Endothelial cell of umbilical vein (primary cell): ENCODE results near the gene SLC7A6. TPM values are rescaled to one million over a fixed set of nuclear protein-coding genes. Genes with fewer than 3 reads are reported as not detected.
A peak's percentile ranks its signal among the peaks of the same experiment; 100 is the strongest.

Experiments used
- BruUV-seq: library from RNA; stranded (reverse); fragments of 400-500 nt; replicated peaks from 2 replicates; lab custom pipeline; 2021; lab: Mats Ljungman, UMichigan
- CTCF ChIA-PET: fragments of 300-600, 350-600 bp; sonication (Branson Sonifier 250); formaldehyde crosslinking; loops from one replicate; lab custom pipeline; 2021; ENCODE audit warnings: antibody characterized with exemption, inconsistent platforms; lab: Charles Lee
- POLR2A ChIA-PET: fragments of 300-600, 350-600 bp; sonication (Branson Sonifier 250); formaldehyde crosslinking; loops from one replicate; lab custom pipeline; 2021; ENCODE audit warnings: antibody characterized with exemption, inconsistent platforms; lab: Charles Lee
- DNase-seq: peaks from one replicate; pipeline ENCODE4 v3.0.0-alpha.2; 2011; ENCODE audit warnings: low read depth, low spot score
- FAIRE-seq: peaks from 2 replicates; lab custom pipeline; 2011; peaks lifted over from hg19 to GRCh38; lab: Jason Lieb, UNC
- H2AFZ ChIP-seq: 2 replicates; pipeline ENCODE4 v1.6.0; 2012; ENCODE audit warnings: low read depth, low read length, control low read depth, inconsistent platforms
- H3K27ac ChIP-seq: 2 replicates; pipeline ENCODE4 v1.5.1; 2011; ENCODE audit warnings: low read depth, mild to moderate bottlenecking, control low read depth, low read length, moderate library complexity; ENCODE audit not compliant: insufficient read depth
- H3K27me3 ChIP-seq, 2 experiments: 2 replicates each; pipeline versions ENCODE4 v1.6.0 to v1.6.1; 2011; ENCODE audit warnings: low read length in 2 of 2, mixed read lengths in 1 of 2; ENCODE audit not compliant: control insufficient read depth in 2 of 2, insufficient read depth in 2 of 2
- H3K36me3 ChIP-seq, 2 experiments: 2 replicates in 1 of 2; 3 replicates in 1 of 2; pipeline ENCODE4 v1.5.1; 2011; ENCODE audit warnings: low read length in 2 of 2, mild to moderate bottlenecking in 1 of 2, moderate library complexity in 1 of 2; ENCODE audit not compliant: control insufficient read depth in 2 of 2, insufficient read depth in 2 of 2; ENCODE audit errors: extremely low read depth in 1 of 2
- H3K4me1 ChIP-seq: 3 replicates; pipeline ENCODE4 v1.5.1; 2011; ENCODE audit warnings: mild to moderate bottlenecking, low read length; ENCODE audit not compliant: control insufficient read depth, insufficient read depth; ENCODE audit errors: extremely low read depth
- H3K4me2 ChIP-seq: 2 replicates; pipeline ENCODE4 v1.6.1; 2011; ENCODE audit warnings: low read length, control low read depth, mixed read lengths; ENCODE audit not compliant: insufficient read depth
- H3K4me3 ChIP-seq, 3 experiments: fragments of 200-600 bp in 1 of 3; sonication (generic), shearing (Covaris generic) in 1 of 3; replicated peaks in 1 of 3; 2 replicates each; pipeline ENCODE4 v1.5.1; 2011 to 2016; ENCODE audit warnings: control low read depth in 3 of 3, low read length in 3 of 3, mild to moderate bottlenecking in 2 of 3, inconsistent platforms in 1 of 3, low read depth in 1 of 3, moderate library complexity in 1 of 3; ENCODE audit not compliant: insufficient read depth in 1 of 3
- H3K79me2 ChIP-seq: 2 replicates; pipeline ENCODE4 v1.6.0; 2012; ENCODE audit warnings: low read length, inconsistent platforms; ENCODE audit not compliant: control insufficient read depth, insufficient read depth
- H3K9ac ChIP-seq: replicated peaks from 2 replicates; pipeline ENCODE3; 2011; ENCODE audit warnings: low read length, control low read depth; ENCODE audit not compliant: insufficient read depth; ENCODE audit errors: extremely low read depth
- H3K9me1 ChIP-seq: replicated peaks from 3 replicates; pipeline ENCODE4 v1.6.0; 2011; ENCODE audit warnings: mild to moderate bottlenecking, low read length; ENCODE audit not compliant: control insufficient read depth, insufficient read depth; ENCODE audit errors: extremely low read depth
- H3K9me3 ChIP-seq: replicated peaks from 2 replicates; pipeline ENCODE4 v1.5.1; 2012; ENCODE audit warnings: low read length, inconsistent platforms; ENCODE audit not compliant: control insufficient read depth, insufficient read depth
- H4K20me1 ChIP-seq: replicated peaks from 2 replicates; pipeline ENCODE3; 2011; ENCODE audit warnings: mild to moderate bottlenecking, low read length; ENCODE audit not compliant: control insufficient read depth, insufficient read depth; ENCODE audit errors: extremely low read depth
- CTCF ChIP-seq, 2 donors: IDR thresholded peaks; 1 replicate in 1 of 2; 2 replicates in 1 of 2; pipeline ENCODE4 v1.5.1; 2011; ENCODE audit warnings: low read length in 2 of 2, mild to moderate bottlenecking in 2 of 2, moderate library complexity in 2 of 2, control low read depth in 1 of 2, inconsistent platforms in 1 of 2, low read depth in 1 of 2; ENCODE audit not compliant: insufficient read depth in 1 of 2; ENCODE audit errors: extremely low read depth in 1 of 2
- EZH2 ChIP-seq: IDR thresholded peaks from 2 replicates; pipeline ENCODE4 v1.6.1; 2012; ENCODE audit warnings: borderline replicate concordance, low read depth, mild to moderate bottlenecking, moderate library complexity, low read length, inconsistent platforms; ENCODE audit not compliant: severe bottlenecking
- FOS ChIP-seq: IDR thresholded peaks from 2 replicates; pipeline ENCODE4 v1.6.1; 2011; ENCODE audit warnings: mild to moderate bottlenecking, low read length, moderate library complexity, borderline replicate concordance; ENCODE audit not compliant: insufficient read depth
- GATA2 ChIP-seq: IDR thresholded peaks from 2 replicates; pipeline ENCODE4 v1.7.0; 2011; ENCODE audit warnings: low read depth, mild to moderate bottlenecking, moderate library complexity, mixed read lengths, low read length; ENCODE audit not compliant: insufficient read length, insufficient read depth
- JUN ChIP-seq: IDR thresholded peaks from 2 replicates; pipeline ENCODE4 v1.6.1; 2011; ENCODE audit warnings: borderline replicate concordance, low read depth; ENCODE audit not compliant: insufficient read length, insufficient read depth
- MAX ChIP-seq: IDR thresholded peaks from 2 replicates; pipeline ENCODE4 v1.6.1; 2011; ENCODE audit not compliant: insufficient read depth, insufficient read length
- MYC ChIP-seq: IDR thresholded peaks from one replicate; pipeline ENCODE4 v1.6.1; 2011; ENCODE audit warnings: mild to moderate bottlenecking, low read depth, low read length
- POLR2A ChIP-seq: IDR thresholded peaks from 2 replicates; pipeline ENCODE4 v1.6.1; 2012; ENCODE audit warnings: low read depth, mild to moderate bottlenecking, control low read depth, low read length
- POLR2AphosphoS5 ChIP-seq: IDR thresholded peaks from 2 replicates; pipeline ENCODE4 v1.6.1; 2012; ENCODE audit warnings: low read depth, mild to moderate bottlenecking, control low read depth, low read length, moderate library complexity; ENCODE audit not compliant: insufficient read depth
- dilution Hi-C: fragments of 300-500 bp; cut with MboI; formaldehyde crosslinking; loops from one replicate; pipeline ENCODE4 v1.15.0; 2019; ENCODE audit warnings: low sequenced_read_pairs; ENCODE audit not compliant: extremely low pct_ligation_motif_present
- intact Hi-C: fragments of 100-400 bp; cut with micrococcal nuclease; formaldehyde crosslinking; loops from one replicate; pipeline ENCODE4 v1.10.0; 2022
- polyA plus RNA-seq, 4 experiments: library from polyadenylated mRNA; depleted of rRNA in 3 of 4; stranded (reverse) in 3 of 4; unstranded in 1 of 4; fragments of >200 nt; gene quantifications; 2 replicates each; pipeline versions ENCODE4 v1.2.1 to v1.2.3, GENCODE V29; 2011 to 2012; ENCODE audit warnings: missing spikeins in 1 of 4
- total RNA-seq: library from RNA; stranded (reverse); gene quantifications from 2 replicates; pipeline ENCODE4 v1.2.3, GENCODE V29; 2021

Gene SLC7A6
- total and polyA plus RNA-seq, 2 donors (not counting 3 experiments of a cell fraction or from before 2014, with no cell fraction given): 68.0 to 86.5 TPM

- Histone ChIP-seq H3K79me2 (no peaks in the 10 kb centered on the region), H3K9me1 (no peaks in the 10 kb centered on the region), H3K9me3 (no peaks in the 10 kb centered on the region), H4K20me1 (no peaks in the 10 kb centered on the region), H3K27me3 (no peaks in the 10 kb centered on the region), H3K36me3 (peaks cover 0 to 1% of the 10 kb centered on the region in 2 experiments), H3K4me2 (peak overlapping the region; percentile 64), H3K27ac (no peak overlapping the region), H3K9ac (no peak overlapping the region), H3K4me1 (peaks cover 9% of the 10 kb centered on the region), H2AFZ (no peak overlapping the region), H3K4me3 (peak overlapping the region in 2 of 3 experiments; percentile 58 to 98)
- DNase-seq: no peak
- ChIA-PET CTCF (interaction anchor here (0.7 to 2.3 kb wide), 5 partner anchors 15 to 139 kb away, joined by 3 to 11 read pairs (median 3); partner anchors contain the start of gene SLC7A6), POLR2A (no interaction called here)
- dilution Hi-C loops: no loop called here
- BruUV-seq: no TSS peak
- intact Hi-C loops: no loop called here
- FAIRE-seq: no peak
- TF ChIP-seq MYC: no peak
- no peak for TF ChIP-seq POLR2AphosphoS5
- TF ChIP-seq GATA2: no peak
- TF ChIP-seq EZH2: no peak
- TF ChIP-seq CTCF (IDR thresholded peaks at IDR 0.05; ENCODE audit: extremely low read depth in 1 of 2, insufficient read depth in 1 of 2, low read depth in 1 of 2, low read length in 2 of 2): no peak
- no peak for TF ChIP-seq POLR2A
- TF ChIP-seq FOS: no peak
- no peak for TF ChIP-seq MAX
- TF ChIP-seq JUN: no peak
Observed at GRCh38 chr16:68246121-68246520, 18.2 kb upstream of the SLC7A6 start.
